Calu3 (cell line): ENCODE results near the gene ACTR1B. TPM values are rescaled to one million over a fixed set of nuclear protein-coding genes. Genes with fewer than 3 reads are reported as not detected.

Experiments used
- total RNA-seq: library from RNA; stranded (reverse); gene quantifications from 2 replicates; pipeline ENCODE4 v1.2.3, GENCODE V29; 2022

Gene ACTR1B
- total RNA-seq, 1 experiment from 2014 or later = 48.7 TPM

Other genes with a start within 250 kb of the ACTR1B start
- gene ANKRD36B, start 74.2 kb downstream of the ACTR1B start, total RNA-seq = 19.4 and 19.7 TPM in 2 replicates
- 196 and 198 TPM in 2 replicates for gene COX5B, start 18.0 kb downstream of the ACTR1B start, total RNA-seq
- 6.9 and 8.4 TPM in 2 replicates for gene C2orf92, start 5.7 kb upstream of the ACTR1B start, total RNA-seq
- not detected in 2 replicates for gene ZAP70, start 49.5 kb upstream of the ACTR1B start, total RNA-seq